Motor neuron (in vitro differentiated cells): ENCODE measurements around the gene KRTAP4-12. TPM values are rescaled to one million over a fixed set of nuclear protein-coding genes. Genes with fewer than 3 reads are reported as not detected.
"Not testable (repeated sequence)": the region's sequence is repeated elsewhere in the genome, so short reads cannot be mapped to it uniquely, and the experiment has no call there.

Experiments
- ATAC-seq, 8 experiments: fragments of 200-7000 bp; cut with Tn5 transposase; replicated peaks in 6 of 8; 2 replicates each; pipeline ENCODE4 v1.8.0; 2021; ENCODE audit warnings: mild to moderate bottlenecking in 8 of 8, moderate library complexity in 8 of 8
- H3K27ac ChIP-seq, 2 donors: fragments of 250-450 bp; sonication (Bioruptor Pico); 2 replicates each; pipeline ENCODE4 v1.9.0; 2021; ENCODE audit warnings: antibody characterized with exemption in 2 of 2, mild to moderate bottlenecking in 2 of 2, moderate library complexity in 1 of 2
- H3K4me1 ChIP-seq, 2 donors: fragments of 250-450 bp; sonication (Bioruptor Pico); replicated peaks in 1 of 2; 2 replicates each; pipeline ENCODE4 v1.6.1; 2021; ENCODE audit warnings: antibody characterized with exemption in 2 of 2, mild to moderate bottlenecking in 2 of 2, moderate library complexity in 1 of 2
- H3K4me3 ChIP-seq, 5 donors: fragments of 250-450 bp; sonication (Bioruptor Pico); 2 replicates each; pipeline ENCODE4 v1.9.0; 2021; ENCODE audit warnings: antibody characterized with exemption in 5 of 5, mild to moderate bottlenecking in 5 of 5, moderate library complexity in 4 of 5
- WGBS, 10 experiments: fragments of 450-650 bp; shearing (Covaris generic); methylation state at CpG; one replicate each; pipeline ENCODE4 v1.0.0; 2022; 5-methylcytosine and 5-hydroxymethylcytosine counted together
- in situ Hi-C, 9 experiments: fragments of 400-800 bp; cut with MboI; loops; one replicate each; pipeline ENCODE4 v1.15.0; 2021; ENCODE audit warnings: low sequenced_read_pairs in 9 of 9, low pct_unique_long_range_greater_than_20kb in 2 of 9; ENCODE audit not compliant: unreplicated experiment in 9 of 9
- total RNA-seq, 8 experiments: library from RNA; unstranded; fragments of 300-600 nt; gene quantifications; 2 replicates each; pipeline versions ENCODE4 v1.2.3 to v1.2.4, GENCODE V29; 2022

Gene KRTAP4-12
- total RNA-seq, 8 experiments from 2014 or later = 0.38 to 0.41 TPM; not detected in 6

- H3K27ac ChIP-seq, H3K4me1 ChIP-seq, H3K4me3 ChIP-seq, in situ Hi-C loops: not testable (repeated sequence)
- ATAC-seq = peak in 3 of 8 experiments; percentile 32 to 85 (median 78)
- 48 to 100% (median 77%) methylated on average over 1 to 7 of the region's 7 CpGs for WGBS, 10 experiments
These were observed 24.1 kb downstream of the KRTAP4-12 start for GRCh38 chr17:41099682-41100480.

GRCh38 chr17:41098481-41098880, 25.5 kb downstream of the KRTAP4-12 start:
- no peak overlapping the region for H3K4me3 ChIP-seq
- in situ Hi-C loops = no loop called here
- no peaks in the 10 kb centered on the region for H3K4me1 ChIP-seq
- no peak overlapping the region for H3K27ac ChIP-seq
- no peak for ATAC-seq
- WGBS, 10 experiments = 47 to 86% (median 78%) methylated on average over 2 to 6 of the region's 6 CpGs

- ATAC-seq = no peak
- Histone ChIP-seq H3K4me3 (no peak within 1 kb of the TSS), H3K4me1 (no peaks in the 10 kb centered on the region), H3K27ac (no peak within 1 kb of the TSS)
- WGBS, 10 experiments = 37 to 78% (median 57%) methylated on average over 1 to 4 of the region's 4 CpGs; no CpG with 5 or more reads in 4 of the 10 experiments
- in situ Hi-C loops = no loop called here
These were observed 25.9 kb downstream of the KRTAP4-12 start, which contains the start of gene KRTAP4-8 for GRCh38 chr17:41098042-41098441. Gene KRTAP4-8, minus strand, starts transcription at chr17:41098142. Its CDS starts 58 bp downstream, at chr17:41098084.

- Histone ChIP-seq H3K4me3 (no peak overlapping the region), H3K27ac (no peak overlapping the region), H3K4me1 (no peaks in the 10 kb centered on the region)
- ATAC-seq = peak in 3 of 8 experiments; percentile 92 to 99 (median 99)
- in situ Hi-C loops = no loop called here
- WGBS, 10 experiments = 40 to 100% (median 84%) methylated on average over 2 to 7 of the region's 7 CpGs; no CpG with 5 or more reads in 2 of the 10 experiments
These were observed 27.9 kb downstream of the KRTAP4-12 start for GRCh38 chr17:41096055-41096454.

GRCh38 chr17:41088760-41089352, 35.1 kb downstream of the KRTAP4-12 start:
- in situ Hi-C loops, ATAC-seq, H3K27ac ChIP-seq, H3K4me1 ChIP-seq, H3K4me3 ChIP-seq: not testable (repeated sequence)
- WGBS, 10 experiments = 0 to 100% (median 40%) methylated on average over 1 to 4 of the region's 4 CpGs; no CpG with 5 or more reads in 4 of the 10 experiments

GRCh38 chr17:41084100-41084856, 39.7 kb downstream of the KRTAP4-12 start, which contains the start of gene KRTAP4-7:
Gene KRTAP4-7, plus strand, starts transcription at chr17:41084150. Its CDS starts 57 bp downstream, at chr17:41084207.
- ATAC-seq, H3K4me3 ChIP-seq, H3K27ac ChIP-seq, in situ Hi-C loops, H3K4me1 ChIP-seq: not testable (repeated sequence)
- 0 to 67% methylated on average over 1 of the region's 14 CpGs; no CpG with 5 or more reads in 8 of the 10 experiments for WGBS, 10 experiments

GRCh38 chr17:41083427-41083826, 40.6 kb downstream of the KRTAP4-12 start:
- ATAC-seq, H3K27ac ChIP-seq, H3K4me1 ChIP-seq, H3K4me3 ChIP-seq, in situ Hi-C loops: not testable (repeated sequence)
- WGBS, 10 experiments = 60 to 71% methylated on average over 1 of the region's 2 CpGs; no CpG with 5 or more reads in 8 of the 10 experiments

- in situ Hi-C loops = no loop called here
- 25 to 79% (median 58%) methylated on average over 1 to 4 of the region's 4 CpGs for WGBS, 10 experiments
- no peak overlapping the region for H3K27ac ChIP-seq
- ATAC-seq = peak in 2 of 8 experiments; percentile 37 to 59
- no peak overlapping the region for H3K4me3 ChIP-seq
- no peaks in the 10 kb centered on the region for H3K4me1 ChIP-seq
These were observed 41.4 kb downstream of the KRTAP4-12 start for GRCh38 chr17:41082626-41083025.

- no peak overlapping the region for H3K4me3 ChIP-seq
- no peak overlapping the region for H3K27ac ChIP-seq
- in situ Hi-C loops = no loop called here
- no peak for ATAC-seq
- H3K4me1 ChIP-seq = peaks cover 0 to 3% of the 10 kb centered on the region in 2 donors
These were observed 47.2 kb downstream of the KRTAP4-12 start for GRCh38 chr17:41076788-41077187.

- H3K4me1 ChIP-seq = peaks cover 0 to 3% of the 10 kb centered on the region in 2 donors
- WGBS, 10 experiments = 60 to 100% (median 80%) methylated on average over 1 to 2 of the region's 2 CpGs; no CpG with 5 or more reads in 2 of the 10 experiments
- H3K27ac ChIP-seq = no peak overlapping the region
- no peak overlapping the region for H3K4me3 ChIP-seq
- in situ Hi-C loops = no loop called here
- ATAC-seq = peak in 1 of 8 experiments; percentile 13
These were observed 50.3 kb downstream of the KRTAP4-12 start for GRCh38 chr17:41073676-41074075.
